Stimulated activated CD4-positive, alpha-beta T cell treated with anti-CD3 and anti-CD28 coated beads, Interleukin-1b, Interleukin-23, amount 100 ng/mL, for 1 hour (primary cell): ENCODE results near the gene CDKN1C.

Experiments used
- DNase-seq, 2 donors: peaks; one replicate each; pipeline ENCODE4 v3.0.0-alpha.2; 2020; ENCODE audit warnings: low read depth in 2 of 2

CDKN1C gene

DNA sequence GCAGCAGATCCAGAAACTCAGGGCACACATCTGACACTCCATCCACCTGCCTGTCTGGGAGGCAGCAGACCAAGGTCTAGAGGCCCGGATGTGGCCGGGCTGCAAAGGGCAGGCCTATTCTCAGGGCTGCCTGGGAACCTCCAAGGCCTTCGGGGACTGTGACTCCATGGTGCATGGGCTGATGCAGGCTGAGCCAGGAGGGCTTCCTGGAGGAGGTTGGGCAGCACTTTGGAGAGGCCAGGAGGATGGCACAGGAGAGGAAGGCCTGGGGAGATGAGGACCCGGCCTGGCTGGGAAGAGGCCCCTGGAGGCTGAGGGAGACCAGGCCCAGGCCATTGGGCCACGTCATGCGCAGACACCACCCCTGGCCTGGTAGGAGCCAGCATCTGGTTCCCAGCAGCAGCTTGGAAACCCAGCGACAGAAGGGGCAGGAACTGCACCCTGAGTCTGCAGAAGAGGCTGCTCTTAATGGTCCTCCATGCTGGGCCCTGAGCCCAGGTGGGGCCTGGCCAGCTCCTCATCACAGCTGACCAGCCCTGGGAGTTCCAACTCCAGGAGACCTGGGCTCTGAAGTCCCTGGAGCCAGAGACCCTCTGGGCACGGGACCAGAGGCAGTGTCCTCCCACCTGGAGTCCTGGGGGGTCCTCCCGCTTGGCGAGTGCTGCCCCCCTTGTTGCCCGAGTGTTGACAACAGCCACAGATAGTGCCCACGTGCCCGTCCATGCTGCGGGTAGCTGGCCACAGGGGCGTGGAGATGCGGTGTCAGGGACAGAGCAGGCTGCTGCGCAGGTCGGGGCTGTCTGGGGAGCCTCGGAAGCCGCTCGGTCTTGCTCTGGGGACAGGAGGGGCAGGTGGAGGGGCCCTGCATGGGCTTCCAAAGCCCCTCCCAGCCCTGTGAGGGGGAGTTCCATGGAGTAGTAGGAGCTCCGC lies 38.1 kb upstream of the CDKN1C start:
- no peak for DNase-seq

DNA sequence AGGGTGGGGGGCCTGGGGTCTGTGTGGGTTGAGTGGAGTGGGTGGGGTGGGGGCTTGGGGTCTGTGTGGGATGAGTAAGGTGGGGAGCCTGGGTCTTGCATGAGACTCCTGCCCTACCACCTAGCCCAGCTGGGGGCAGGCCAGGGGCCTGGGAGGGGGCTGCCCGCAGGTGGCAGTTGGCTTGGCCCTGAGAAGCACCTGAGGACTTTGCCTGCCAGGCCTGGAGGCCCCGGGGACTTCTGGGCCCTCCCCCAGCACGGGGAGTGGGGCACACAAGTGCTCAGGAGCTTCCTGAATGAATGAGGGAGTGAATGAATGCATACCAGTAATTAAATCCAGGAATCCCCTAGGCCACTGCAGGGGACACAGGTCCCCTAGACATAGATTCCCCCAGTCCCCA lies 37.1 kb upstream of the CDKN1C start:
- no peak for DNase-seq

GRCh38 chr11:2921742-2922493 lies 36.3 kb upstream of the CDKN1C start:
- no peak for DNase-seq

DNA sequence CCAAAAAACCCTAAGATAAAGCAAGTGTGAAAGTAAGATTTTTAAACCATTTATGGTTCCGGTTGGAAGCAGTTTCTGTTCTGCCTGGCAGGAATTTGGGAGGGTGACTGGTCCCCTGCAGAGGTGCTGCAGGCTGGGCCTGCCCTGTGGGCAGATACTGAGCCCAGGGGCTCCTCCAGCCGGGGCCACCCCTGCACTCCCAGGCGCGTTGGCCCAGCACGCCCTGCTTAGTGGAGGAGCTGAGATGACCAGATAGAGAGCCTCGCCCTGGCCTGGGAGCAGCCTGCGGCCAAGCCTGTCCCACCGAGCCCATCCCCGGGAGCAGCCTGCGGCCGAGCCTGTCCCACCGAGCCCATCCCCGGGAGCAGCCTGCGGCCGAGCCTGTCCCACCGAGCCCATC lies 35.7 kb upstream of the CDKN1C start:
- DNase-seq: no peak

GRCh38 chr11:2920343-2920742 lies 34.8 kb upstream of the CDKN1C start:
- DNase-seq: no peak

DNA sequence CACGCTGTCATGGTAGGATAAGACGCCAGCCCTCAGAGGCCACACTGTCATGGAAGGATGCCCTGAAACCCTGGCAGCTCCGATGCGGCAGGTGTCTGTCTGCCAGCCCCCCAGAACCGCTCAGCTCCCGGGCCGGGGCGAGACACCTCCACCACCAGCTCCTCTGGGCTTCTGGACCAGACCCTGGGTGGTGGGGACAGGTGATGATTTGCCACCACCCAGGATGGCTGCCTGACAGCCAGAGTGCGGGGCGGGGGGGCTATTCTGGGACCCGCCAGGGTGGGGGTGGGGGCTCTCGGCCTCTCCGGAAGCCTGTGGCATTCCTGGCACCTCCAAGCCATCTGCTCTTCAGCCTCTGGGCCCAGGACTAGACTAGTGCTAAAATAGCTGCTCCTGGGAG lies 34.3 kb upstream of the CDKN1C start:
- DNase-seq: no peak

DNA sequence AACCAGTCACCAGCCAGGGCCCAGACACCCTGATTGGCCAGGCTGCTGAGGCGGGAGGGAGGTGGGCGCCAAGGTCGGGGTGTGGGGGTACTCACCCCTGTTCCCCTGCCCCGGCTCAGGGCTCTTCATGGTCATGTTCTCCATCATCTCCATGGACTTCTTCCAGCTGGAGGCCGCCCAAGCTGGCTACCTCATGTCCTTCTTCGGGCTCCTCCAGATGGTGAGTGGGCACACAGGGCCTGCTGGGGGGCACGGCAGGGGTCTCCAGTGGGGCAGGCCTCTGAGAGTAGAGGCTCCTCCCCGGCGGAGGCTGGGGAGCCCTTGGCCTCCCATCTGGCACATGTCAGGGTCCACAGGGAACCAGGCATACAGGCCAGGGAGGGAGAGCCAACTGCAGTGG lies 33.6 kb upstream of the CDKN1C start:
- no peak for DNase-seq

- no peak for DNase-seq
These were observed 32.4 kb upstream of the CDKN1C start for GRCh38 chr11:2917842-2918490.

- DNase-seq: no peak
These were observed 31.5 kb upstream of the CDKN1C start for GRCh38 chr11:2916892-2917645.

DNA sequence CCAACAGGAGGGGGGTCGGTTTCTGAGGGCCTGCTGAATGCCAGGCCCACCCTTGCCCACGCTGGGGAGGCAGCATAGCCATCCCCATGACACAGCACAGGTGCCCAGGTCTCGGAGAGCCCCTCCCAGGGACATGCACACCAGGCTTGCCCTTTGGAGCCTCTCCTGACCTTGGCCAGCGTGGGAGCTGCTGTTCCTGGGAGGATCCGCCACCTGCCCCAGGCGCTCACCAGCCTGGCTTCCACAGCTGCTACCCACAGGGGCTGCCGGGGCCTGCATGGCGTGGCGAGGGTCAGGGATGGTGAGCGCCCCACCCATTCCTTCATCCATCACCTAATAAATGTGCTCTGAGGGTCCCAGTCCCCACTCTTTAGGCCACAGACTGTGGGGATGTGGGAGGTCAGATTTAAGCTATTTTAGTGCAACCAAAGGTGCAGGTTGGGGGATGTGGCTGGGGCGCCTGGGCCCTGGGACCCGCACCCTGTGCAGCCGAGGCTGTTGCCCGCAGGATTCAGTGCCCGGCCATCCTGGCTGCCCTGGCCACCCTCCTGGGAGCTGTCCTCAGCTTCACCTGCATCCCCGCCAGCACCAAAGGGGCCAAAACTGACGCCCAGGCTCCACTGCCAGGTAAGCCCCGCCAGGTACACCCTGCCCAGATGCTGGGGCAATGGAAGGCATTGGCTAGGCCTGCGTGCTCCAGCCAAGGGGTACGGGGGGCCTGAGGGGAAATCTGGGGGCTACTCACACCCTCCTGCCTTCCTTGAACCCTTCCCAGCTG lies 30.7 kb upstream of the CDKN1C start:
- DNase-seq: no peak

DNA sequence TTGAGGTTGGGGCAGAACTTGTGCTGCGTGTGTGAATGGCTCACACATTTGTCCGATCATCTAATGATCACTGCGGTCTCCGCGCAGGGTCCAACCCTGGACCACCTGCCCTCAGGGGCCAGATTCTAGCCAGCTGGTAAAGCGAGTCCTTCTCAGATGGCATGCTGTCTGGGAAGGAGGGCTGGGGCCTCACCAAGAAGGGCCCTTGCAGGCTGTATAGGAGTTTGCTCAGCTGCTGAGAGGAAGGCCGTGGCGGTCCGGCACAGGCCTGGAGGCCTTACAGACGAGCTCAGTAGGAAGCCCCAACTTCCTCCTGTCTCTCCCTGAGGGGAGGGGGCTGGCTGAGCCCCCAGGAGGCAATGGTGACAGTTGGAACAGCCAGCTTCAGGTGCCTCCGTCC lies 29.9 kb upstream of the CDKN1C start:
- no peak for DNase-seq

GRCh38 chr11:2914455-2915195 lies 29.1 kb upstream of the CDKN1C start:
- no peak for DNase-seq

- no peak for DNase-seq
These were observed 28.2 kb upstream of the CDKN1C start for GRCh38 chr11:2913776-2914175.

DNA sequence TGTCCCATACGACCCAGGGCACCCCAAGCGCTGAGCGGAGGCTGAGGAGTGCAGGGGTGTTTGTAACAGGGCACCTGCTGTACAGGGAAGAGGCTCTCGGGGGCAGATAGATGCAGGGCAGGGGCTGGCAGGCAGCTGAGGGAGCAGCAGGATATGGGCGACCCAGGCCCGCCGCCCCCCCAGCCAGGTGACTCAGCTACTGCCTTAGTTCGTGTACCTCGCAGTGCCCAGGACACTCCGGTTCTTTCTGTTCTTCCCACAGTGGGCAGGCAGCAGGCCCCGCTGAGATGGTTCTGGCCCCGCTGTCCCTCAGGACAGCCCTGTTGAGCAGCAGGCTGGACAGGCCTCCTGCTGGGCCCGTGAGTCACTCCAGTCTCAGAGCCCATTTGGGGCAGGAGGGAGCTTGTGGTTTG lies 27.4 kb upstream of the CDKN1C start:
- DNase-seq: no peak

DNA sequence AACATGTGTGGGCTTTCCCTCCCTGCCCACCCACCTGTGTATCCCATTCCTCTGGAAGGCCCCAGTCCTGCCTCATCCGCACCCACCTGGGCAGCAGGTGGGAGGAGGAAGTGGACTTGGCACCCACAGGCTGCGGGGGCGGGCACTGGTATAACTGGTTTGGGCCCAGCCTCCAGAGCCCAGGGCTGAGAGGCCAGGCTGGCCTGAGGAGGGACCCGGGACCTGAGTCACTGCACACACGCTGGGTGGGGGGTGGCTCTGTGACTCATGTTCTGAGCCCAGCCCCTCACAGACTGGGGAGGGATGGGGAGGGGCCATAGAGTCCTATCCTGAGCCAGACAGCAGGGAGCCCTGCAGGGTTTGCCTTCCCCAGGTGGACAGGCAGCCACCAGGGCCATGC lies 26.9 kb upstream of the CDKN1C start:
- no peak for DNase-seq

- DNase-seq: no peak
These were observed 26.3 kb upstream of the CDKN1C start for GRCh38 chr11:2911785-2912391.

DNA sequence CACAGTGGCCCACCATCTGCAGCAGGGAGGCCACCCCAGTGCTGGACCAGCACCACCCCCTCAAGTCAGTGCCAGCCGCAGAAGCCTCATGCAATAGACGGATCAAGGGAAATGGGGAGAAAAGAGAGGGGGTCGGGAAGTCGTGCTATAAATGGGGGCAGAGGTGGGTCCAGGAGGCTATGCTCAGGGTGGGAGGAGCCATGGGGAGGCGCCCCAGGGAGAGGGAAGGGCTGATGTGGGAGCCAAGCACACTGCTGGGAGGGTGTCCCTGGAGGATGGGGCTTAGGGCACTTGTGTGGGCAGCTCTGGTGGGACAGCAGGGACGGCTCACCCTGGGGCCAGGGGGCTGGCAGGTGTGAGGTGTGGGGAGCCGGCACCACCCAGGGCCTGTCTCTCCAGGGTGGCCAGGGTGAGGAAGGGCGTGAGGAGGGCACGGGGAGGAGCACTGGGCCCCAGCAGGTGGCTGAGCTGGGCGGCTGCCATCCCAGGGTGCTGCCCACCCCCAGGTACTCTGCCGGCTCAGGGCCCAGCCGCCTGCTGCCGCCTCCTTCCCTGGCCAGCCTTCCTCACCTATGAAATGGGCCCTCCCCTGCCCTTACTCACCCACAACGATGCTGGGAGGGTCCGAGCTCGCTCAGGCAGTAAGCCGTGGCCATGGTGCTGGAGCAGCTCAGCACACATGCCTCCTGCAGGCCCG lies 25.7 kb upstream of the CDKN1C start:
- no peak for DNase-seq

DNA sequence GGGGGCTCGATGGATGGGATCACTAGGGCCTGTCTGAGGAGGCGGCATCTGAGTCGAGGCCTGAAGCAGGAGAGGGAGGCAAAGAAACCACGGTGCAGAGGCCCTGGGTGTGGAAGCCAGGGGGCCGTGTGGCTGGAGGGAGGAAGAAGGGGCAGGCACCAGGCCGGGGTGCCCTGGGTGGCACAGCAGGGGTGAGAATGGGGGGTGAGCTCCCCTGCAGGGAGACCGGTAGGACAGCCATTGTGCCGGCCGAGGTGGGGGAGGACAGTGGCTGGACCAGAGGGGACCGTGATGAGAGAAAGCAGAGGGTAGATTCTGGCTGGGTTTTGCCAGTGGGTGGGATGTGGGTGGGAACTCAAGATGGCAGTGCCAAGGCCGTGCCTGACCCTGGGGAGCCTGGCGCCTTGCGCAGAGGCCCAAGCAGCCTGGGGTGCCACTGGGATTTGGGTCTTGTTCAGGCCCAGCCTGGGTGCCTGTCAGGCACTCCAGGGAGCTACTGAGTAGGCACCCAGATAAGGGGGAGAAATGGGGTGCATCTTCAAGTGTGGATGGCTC lies 24.9 kb upstream of the CDKN1C start:
- DNase-seq: no peak
